Measurements from ENCODE around the gene LGALS9B.
"Not testable (repeated sequence)": the region's sequence is repeated elsewhere in the genome, so short reads cannot be mapped to it uniquely, and the experiment has no call there.

DNA sequence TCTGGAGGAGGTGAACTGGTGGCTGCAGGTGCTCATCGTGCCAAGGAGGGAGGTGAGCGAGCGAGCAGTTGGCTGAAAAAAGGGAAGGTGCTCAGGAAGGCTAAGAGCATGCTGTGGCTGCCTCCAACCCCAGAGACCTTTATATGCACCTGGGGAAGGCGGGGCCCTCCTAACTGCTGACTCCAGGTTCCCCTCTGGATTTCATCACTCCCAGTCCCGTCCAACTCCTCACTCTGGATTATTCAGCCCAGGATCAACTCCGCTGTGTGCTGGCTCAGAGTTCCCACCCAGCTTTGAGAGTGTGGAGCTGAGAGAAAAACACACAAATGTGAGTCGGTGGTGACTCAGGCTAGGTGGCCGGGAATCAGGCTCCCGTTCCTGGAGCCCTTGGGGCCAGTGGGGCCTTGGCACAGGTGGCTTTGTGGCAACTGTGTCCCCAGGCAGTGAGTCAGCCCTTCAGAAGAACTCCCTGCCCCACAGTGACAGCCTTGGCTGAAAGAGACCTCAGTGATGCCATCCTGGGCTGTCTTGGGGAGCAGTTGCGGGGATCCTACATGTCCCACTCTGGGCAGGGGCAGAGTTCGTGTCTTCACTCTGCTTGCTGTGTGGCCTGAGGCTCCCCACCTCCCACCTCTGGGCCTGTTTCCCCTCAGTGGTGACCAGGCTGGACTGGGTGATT lies 37.2 kb upstream of the LGALS9B start:
- not testable (repeated sequence) for TF ChIP-seq POLR2AphosphoS5 (IDR thresholded peaks at IDR 0.05; ENCODE audit: insufficient read depth, low read depth, low read length)
- TF ChIP-seq, protein P1, sequence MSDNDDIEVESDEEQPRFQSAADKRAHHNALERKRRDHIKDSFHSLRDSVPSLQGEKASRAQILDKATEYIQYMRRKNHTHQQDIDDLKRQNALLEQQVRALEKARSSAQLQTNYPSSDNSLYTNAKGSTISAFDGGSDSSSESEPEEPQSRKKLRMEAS (IDR thresholded peaks at IDR 0.05; ENCODE audit: insufficient read depth, insufficient read length), result not testable (repeated sequence)

Measured in endothelial cell of umbilical vein (primary cell).